ENCODE data around the gene NHERF1.

NHERF1 gene

GRCh38 chr17:74772053-74772452 lies 23.6 kb downstream of the NHERF1 start:
- no peaks in the 10 kb centered on the region for H3K9me3 ChIP-seq (ENCODE audit: control insufficient read depth in 1 of 2, low read length in 2 of 2)
- H3K4me1 ChIP-seq (ENCODE audit: control insufficient read depth in 1 of 2, insufficient read depth in 2 of 2, low read length in 2 of 2): peaks cover 47 to 60% of the 10 kb centered on the region in 2 donors
- peaks cover 19 to 58% of the 10 kb centered on the region in 2 donors for H3K36me3 ChIP-seq (ENCODE audit: control insufficient read depth in 1 of 2, insufficient read depth in 2 of 2, low read length in 2 of 2)
- no peaks in the 10 kb centered on the region for H3K27me3 ChIP-seq (ENCODE audit: control insufficient read depth in 1 of 2, insufficient read depth in 2 of 2, low read length in 2 of 2)
- H3K4me3 ChIP-seq (ENCODE audit: low read depth in 1 of 2, low read length in 2 of 2): no peak overlapping the region
- H3K9ac ChIP-seq (ENCODE audit: low read depth in 1 of 2, low read length in 2 of 2): no peak overlapping the region
- no peak overlapping the region for H3K27ac ChIP-seq (ENCODE audit: low read depth, low read length)

- no peak overlapping the region for H3K4me3 ChIP-seq (ENCODE audit: low read depth in 1 of 2, low read length in 2 of 2)
- H3K9ac ChIP-seq (ENCODE audit: low read depth in 1 of 2, low read length in 2 of 2): no peak overlapping the region
- peaks cover 41 to 61% of the 10 kb centered on the region in 2 donors for H3K4me1 ChIP-seq (ENCODE audit: control insufficient read depth in 1 of 2, insufficient read depth in 2 of 2, low read length in 2 of 2)
- no peaks in the 10 kb centered on the region for H3K27me3 ChIP-seq (ENCODE audit: control insufficient read depth in 1 of 2, insufficient read depth in 2 of 2, low read length in 2 of 2)
- peaks cover 17 to 47% of the 10 kb centered on the region in 2 donors for H3K36me3 ChIP-seq (ENCODE audit: control insufficient read depth in 1 of 2, insufficient read depth in 2 of 2, low read length in 2 of 2)
- H3K9me3 ChIP-seq (ENCODE audit: control insufficient read depth in 1 of 2, low read length in 2 of 2): no peaks in the 10 kb centered on the region
- H3K27ac ChIP-seq (ENCODE audit: low read depth, low read length): no peak overlapping the region
These were observed 25.0 kb downstream of the NHERF1 start for GRCh38 chr17:74773414-74773813.

GRCh38 chr17:74773871-74774286 lies 25.5 kb downstream of the NHERF1 start:
- Histone ChIP-seq H3K36me3 (ENCODE audit: control insufficient read depth in 1 of 2, insufficient read depth in 2 of 2, low read length in 2 of 2) (peaks cover 13 to 42% of the 10 kb centered on the region in 2 donors), H3K9me3 (ENCODE audit: control insufficient read depth in 1 of 2, low read length in 2 of 2) (no peaks in the 10 kb centered on the region), H3K27ac (ENCODE audit: low read depth, low read length) (no peak overlapping the region), H3K27me3 (ENCODE audit: control insufficient read depth in 1 of 2, insufficient read depth in 2 of 2, low read length in 2 of 2) (no peaks in the 10 kb centered on the region), H3K4me3 (ENCODE audit: low read depth in 1 of 2, low read length in 2 of 2) (no peak overlapping the region), H3K9ac (ENCODE audit: low read depth in 1 of 2, low read length in 2 of 2) (no peak overlapping the region), H3K4me1 (ENCODE audit: control insufficient read depth in 1 of 2, insufficient read depth in 2 of 2, low read length in 2 of 2) (peaks cover 36 to 57% of the 10 kb centered on the region in 2 donors)

GRCh38 chr17:74775409-74776043 lies 27.1 kb downstream of the NHERF1 start:
- Histone ChIP-seq H3K36me3 (ENCODE audit: control insufficient read depth in 1 of 2, insufficient read depth in 2 of 2, low read length in 2 of 2) (peaks cover 10 to 30% of the 10 kb centered on the region in 2 donors), H3K4me3 (ENCODE audit: low read depth in 1 of 2, low read length in 2 of 2) (peak overlapping the region; percentile 83 to 90)

GRCh38 chr17:74776044-74776962 lies 27.9 kb downstream of the NHERF1 start, which contains the start of gene NAT9:
TSS of gene NAT9 (minus strand) at chr17:74776345. CDS start at chr17:74775698, 647 bp downstream.
- Histone ChIP-seq H3K9ac (ENCODE audit: low read depth in 1 of 2, low read length in 2 of 2) (peak within 1 kb of the TSS; percentile 78 to 86), H3K4me3 (ENCODE audit: low read depth in 1 of 2, low read length in 2 of 2) (peak within 1 kb of the TSS; percentile 83 to 90), H3K4me1 (ENCODE audit: control insufficient read depth in 1 of 2, insufficient read depth in 2 of 2, low read length in 2 of 2) (peaks cover 14 to 55% of the 10 kb centered on the region in 2 donors), H3K9me3 (ENCODE audit: control insufficient read depth in 1 of 2, low read length in 2 of 2) (no peaks in the 10 kb centered on the region), H3K36me3 (ENCODE audit: control insufficient read depth in 1 of 2, insufficient read depth in 2 of 2, low read length in 2 of 2) (peaks cover 4 to 24% of the 10 kb centered on the region in 2 donors), H3K27ac (ENCODE audit: low read depth, low read length) (peak within 1 kb of the TSS; percentile 55), H3K27me3 (ENCODE audit: control insufficient read depth in 1 of 2, insufficient read depth in 2 of 2, low read length in 2 of 2) (no peaks in the 10 kb centered on the region)

More at GRCh38 chr17:74775409-74776043, 27.1 kb downstream of the NHERF1 start:
- H3K27me3 ChIP-seq (ENCODE audit: control insufficient read depth in 1 of 2, insufficient read depth in 2 of 2, low read length in 2 of 2): no peaks in the 10 kb centered on the region
- no peaks in the 10 kb centered on the region for H3K9me3 ChIP-seq (ENCODE audit: control insufficient read depth in 1 of 2, low read length in 2 of 2)
- peaks cover 19 to 57% of the 10 kb centered on the region in 2 donors for H3K4me1 ChIP-seq (ENCODE audit: control insufficient read depth in 1 of 2, insufficient read depth in 2 of 2, low read length in 2 of 2)
- H3K9ac ChIP-seq (ENCODE audit: low read depth in 1 of 2, low read length in 2 of 2): peak overlapping the region; percentile 78 to 86
- peak overlapping the region; percentile 55 for H3K27ac ChIP-seq (ENCODE audit: low read depth, low read length)

GRCh38 chr17:74776990-74777389 lies 28.6 kb downstream of the NHERF1 start:
- H3K27me3 ChIP-seq (ENCODE audit: control insufficient read depth in 1 of 2, insufficient read depth in 2 of 2, low read length in 2 of 2): no peaks in the 10 kb centered on the region
- peak overlapping the region; percentile 20 to 66 for H3K9ac ChIP-seq (ENCODE audit: low read depth in 1 of 2, low read length in 2 of 2)
- H3K4me1 ChIP-seq (ENCODE audit: control insufficient read depth in 1 of 2, insufficient read depth in 2 of 2, low read length in 2 of 2): peaks cover 13 to 51% of the 10 kb centered on the region in 2 donors
- H3K9me3 ChIP-seq (ENCODE audit: control insufficient read depth in 1 of 2, low read length in 2 of 2): no peaks in the 10 kb centered on the region
- H3K27ac ChIP-seq (ENCODE audit: low read depth, low read length): no peak overlapping the region
- peak overlapping the region; percentile 83 to 90 for H3K4me3 ChIP-seq (ENCODE audit: low read depth in 1 of 2, low read length in 2 of 2)
- peaks cover 0 to 20% of the 10 kb centered on the region in 2 donors for H3K36me3 ChIP-seq (ENCODE audit: control insufficient read depth in 1 of 2, insufficient read depth in 2 of 2, low read length in 2 of 2)

- Histone ChIP-seq H3K4me1 (ENCODE audit: control insufficient read depth in 1 of 2, insufficient read depth in 2 of 2, low read length in 2 of 2) (peaks cover 13 to 51% of the 10 kb centered on the region in 2 donors), H3K9ac (ENCODE audit: low read depth in 1 of 2, low read length in 2 of 2) (no peak overlapping the region), H3K36me3 (ENCODE audit: control insufficient read depth in 1 of 2, insufficient read depth in 2 of 2, low read length in 2 of 2) (peaks cover 0 to 10% of the 10 kb centered on the region in 2 donors), H3K4me3 (ENCODE audit: low read depth in 1 of 2, low read length in 2 of 2) (no peak overlapping the region), H3K9me3 (ENCODE audit: control insufficient read depth in 1 of 2, low read length in 2 of 2) (no peaks in the 10 kb centered on the region), H3K27me3 (ENCODE audit: control insufficient read depth in 1 of 2, insufficient read depth in 2 of 2, low read length in 2 of 2) (no peaks in the 10 kb centered on the region), H3K27ac (ENCODE audit: low read depth, low read length) (no peak overlapping the region)
These were observed 29.6 kb downstream of the NHERF1 start for GRCh38 chr17:74777901-74778515.

- H3K9me3 ChIP-seq (ENCODE audit: control insufficient read depth in 1 of 2, low read length in 2 of 2): no peaks in the 10 kb centered on the region
- no peaks in the 10 kb centered on the region for H3K27me3 ChIP-seq (ENCODE audit: control insufficient read depth in 1 of 2, insufficient read depth in 2 of 2, low read length in 2 of 2)
- H3K36me3 ChIP-seq (ENCODE audit: control insufficient read depth in 1 of 2, insufficient read depth in 2 of 2, low read length in 2 of 2): peaks cover 0 to 3% of the 10 kb centered on the region in 2 donors
- H3K9ac ChIP-seq (ENCODE audit: low read depth in 1 of 2, low read length in 2 of 2): no peak overlapping the region
- no peak overlapping the region for H3K4me3 ChIP-seq (ENCODE audit: low read depth in 1 of 2, low read length in 2 of 2)
- H3K4me1 ChIP-seq (ENCODE audit: control insufficient read depth in 1 of 2, insufficient read depth in 2 of 2, low read length in 2 of 2): peaks cover 13 to 48% of the 10 kb centered on the region in 2 donors
- H3K27ac ChIP-seq (ENCODE audit: low read depth, low read length): no peak overlapping the region
These were observed 30.5 kb downstream of the NHERF1 start for GRCh38 chr17:74778960-74779359.

- no peak overlapping the region for H3K27ac ChIP-seq (ENCODE audit: low read depth, low read length)
- H3K9me3 ChIP-seq (ENCODE audit: control insufficient read depth in 1 of 2, low read length in 2 of 2): no peaks in the 10 kb centered on the region
These were observed 31.1 kb downstream of the NHERF1 start for GRCh38 chr17:74779501-74779900.

More at GRCh38 chr17:74779501-74779900, 31.1 kb downstream of the NHERF1 start:
- H3K9ac ChIP-seq (ENCODE audit: low read depth in 1 of 2, low read length in 2 of 2): no peak overlapping the region
- H3K36me3 ChIP-seq (ENCODE audit: control insufficient read depth in 1 of 2, insufficient read depth in 2 of 2, low read length in 2 of 2): peaks cover 0 to 3% of the 10 kb centered on the region in 2 donors
- H3K4me3 ChIP-seq (ENCODE audit: low read depth in 1 of 2, low read length in 2 of 2): no peak overlapping the region
- H3K27me3 ChIP-seq (ENCODE audit: control insufficient read depth in 1 of 2, insufficient read depth in 2 of 2, low read length in 2 of 2): no peaks in the 10 kb centered on the region
- peaks cover 13 to 45% of the 10 kb centered on the region in 2 donors for H3K4me1 ChIP-seq (ENCODE audit: control insufficient read depth in 1 of 2, insufficient read depth in 2 of 2, low read length in 2 of 2)

All from duodenal mucosa (tissue), 2 donors.